GM18499 (cell line): Measurements from ENCODE around the gene MLST8.

Experiments used
- ATAC-seq: cut with Tn5 transposase; IDR thresholded peaks from one replicate; pipeline ENCODE4 v1.9.1; 2021; ENCODE audit warnings: moderate number of reproducible peaks; ENCODE audit not compliant: insufficient read depth, unreplicated experiment

Gene MLST8

GRCh38 chr16:2172688-2173335, 32.4 kb upstream of the MLST8 start:
- no peak for ATAC-seq

GRCh38 chr16:2173366-2173765, 31.9 kb upstream of the MLST8 start:
- no peak for ATAC-seq

- ATAC-seq, result no peak
Observed at GRCh38 chr16:2173916-2174315, 31.3 kb upstream of the MLST8 start.

- ATAC-seq, result no peak
Observed at GRCh38 chr16:2174396-2175131, 30.7 kb upstream of the MLST8 start.

- no peak for ATAC-seq
Observed at GRCh38 chr16:2175454-2175853, 29.8 kb upstream of the MLST8 start.

GRCh38 chr16:2176047-2176446, 29.2 kb upstream of the MLST8 start:
- no peak for ATAC-seq

GRCh38 chr16:2177101-2177500, 28.2 kb upstream of the MLST8 start:
- no peak for ATAC-seq

GRCh38 chr16:2177561-2177960, 27.7 kb upstream of the MLST8 start:
- ATAC-seq, result no peak

GRCh38 chr16:2178321-2179106, 26.7 kb upstream of the MLST8 start:
- ATAC-seq, result no peak

- no peak for ATAC-seq
Observed at GRCh38 chr16:2179107-2179501, 26.1 kb upstream of the MLST8 start.

GRCh38 chr16:2179576-2179975, 25.7 kb upstream of the MLST8 start:
- no peak for ATAC-seq

- ATAC-seq, result no peak
Observed at GRCh38 chr16:2180461-2180860, 24.8 kb upstream of the MLST8 start.

GRCh38 chr16:2180962-2181923, 24.0 kb upstream of the MLST8 start:
- ATAC-seq, result no peak

- ATAC-seq, result no peak
Observed at GRCh38 chr16:2181952-2182351, 23.3 kb upstream of the MLST8 start.

- no peak for ATAC-seq
Observed at GRCh38 chr16:2183671-2184070, 21.6 kb upstream of the MLST8 start.

- no peak for ATAC-seq
Observed at GRCh38 chr16:2184346-2184745, 20.9 kb upstream of the MLST8 start.

- ATAC-seq, result no peak
Observed at GRCh38 chr16:2184962-2185361, 20.3 kb upstream of the MLST8 start.

- ATAC-seq, result no peak
Observed at GRCh38 chr16:2186064-2186463, 19.2 kb upstream of the MLST8 start.

GRCh38 chr16:2186505-2186904, 18.7 kb upstream of the MLST8 start:
- ATAC-seq, result no peak

- no peak for ATAC-seq
Observed at GRCh38 chr16:2187212-2187611, 18.0 kb upstream of the MLST8 start.
